NOMO-1 (cell line): ENCODE results near the gene NCKIPSD.

Experiments
- DNase-seq, 2 experiments: peaks; one replicate each; lab custom pipeline; 2025; ENCODE audit not compliant: unreplicated experiment in 2 of 2; lab: John Stamatoyannopoulos, UW

NCKIPSD gene

DNA sequence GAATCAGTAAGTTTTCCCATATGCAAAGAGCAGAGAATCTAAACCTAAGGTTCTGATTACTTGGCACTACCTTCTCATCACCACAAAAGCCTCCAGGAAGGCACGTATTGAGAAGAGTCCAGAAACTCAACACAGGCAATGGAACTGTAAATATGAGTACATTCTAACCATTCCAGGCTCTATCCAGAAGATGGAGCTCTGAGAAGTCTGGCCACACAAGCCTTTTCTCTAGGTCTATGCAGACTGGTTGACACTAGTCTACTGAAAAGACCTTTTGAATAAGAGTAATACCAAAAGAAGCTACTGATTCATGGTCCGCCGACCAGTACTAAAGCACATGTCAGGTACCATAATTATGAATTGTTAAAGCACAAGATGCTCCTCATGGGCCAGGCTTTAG lies 12.2 kb upstream of the NCKIPSD start:
- no peak for DNase-seq

DNA sequence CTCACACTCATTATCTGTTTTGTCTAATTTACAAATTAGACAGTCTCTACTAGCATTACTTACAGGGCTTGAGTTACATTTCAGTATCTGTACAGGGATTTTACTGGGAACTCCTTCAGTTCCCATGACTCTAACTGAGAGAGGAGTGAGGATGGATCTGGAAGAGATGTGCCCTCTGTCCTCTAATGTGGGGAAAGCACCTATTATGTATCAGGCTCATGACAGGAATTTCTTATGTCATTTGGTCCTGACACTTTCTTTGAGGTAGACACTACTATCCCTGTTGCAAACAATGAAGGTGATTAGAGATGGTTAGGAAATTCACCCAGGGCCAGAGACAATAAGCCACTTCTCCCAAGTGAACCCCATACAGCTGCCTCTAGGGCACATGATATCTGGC lies 10.9 kb upstream of the NCKIPSD start:
- no peak for DNase-seq

DNA sequence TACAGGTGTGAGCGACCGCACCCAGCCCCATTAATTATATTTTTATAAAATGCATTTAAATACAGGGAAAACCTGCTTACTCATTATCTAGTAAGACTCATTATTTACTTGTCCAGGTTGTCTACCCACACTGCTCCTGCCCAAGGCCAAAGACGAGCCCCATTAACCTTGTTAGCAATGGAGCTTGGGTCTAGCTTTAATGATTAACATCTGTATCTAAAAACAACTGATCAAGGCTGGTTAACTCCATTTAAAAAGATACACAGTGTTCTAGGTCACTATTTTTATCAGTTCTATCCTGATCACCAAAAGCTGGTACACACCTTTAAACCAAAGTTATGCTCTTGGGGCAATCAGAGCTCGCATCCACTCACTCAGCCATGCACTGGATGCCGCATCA lies 10.4 kb upstream of the NCKIPSD start:
- DNase-seq = no peak

DNA sequence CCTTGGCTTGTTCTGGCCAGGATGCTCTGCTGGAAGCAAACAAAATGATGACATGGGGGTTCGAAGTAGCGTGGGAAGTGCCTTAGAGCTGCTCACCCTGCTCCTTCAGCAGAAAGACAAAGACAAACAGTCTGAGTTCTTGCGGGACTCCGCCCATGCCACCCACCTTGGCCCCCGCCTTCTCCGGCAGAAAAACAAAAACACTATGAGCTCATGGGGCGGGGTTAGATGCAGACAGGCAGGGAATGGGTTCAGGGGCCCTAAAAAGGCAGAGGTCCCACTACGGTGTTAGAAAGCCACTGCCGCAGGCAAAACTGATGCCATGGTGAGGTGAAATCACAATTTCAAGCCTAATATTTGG lies 9.7 kb upstream of the NCKIPSD start:
- no peak for DNase-seq

DNA sequence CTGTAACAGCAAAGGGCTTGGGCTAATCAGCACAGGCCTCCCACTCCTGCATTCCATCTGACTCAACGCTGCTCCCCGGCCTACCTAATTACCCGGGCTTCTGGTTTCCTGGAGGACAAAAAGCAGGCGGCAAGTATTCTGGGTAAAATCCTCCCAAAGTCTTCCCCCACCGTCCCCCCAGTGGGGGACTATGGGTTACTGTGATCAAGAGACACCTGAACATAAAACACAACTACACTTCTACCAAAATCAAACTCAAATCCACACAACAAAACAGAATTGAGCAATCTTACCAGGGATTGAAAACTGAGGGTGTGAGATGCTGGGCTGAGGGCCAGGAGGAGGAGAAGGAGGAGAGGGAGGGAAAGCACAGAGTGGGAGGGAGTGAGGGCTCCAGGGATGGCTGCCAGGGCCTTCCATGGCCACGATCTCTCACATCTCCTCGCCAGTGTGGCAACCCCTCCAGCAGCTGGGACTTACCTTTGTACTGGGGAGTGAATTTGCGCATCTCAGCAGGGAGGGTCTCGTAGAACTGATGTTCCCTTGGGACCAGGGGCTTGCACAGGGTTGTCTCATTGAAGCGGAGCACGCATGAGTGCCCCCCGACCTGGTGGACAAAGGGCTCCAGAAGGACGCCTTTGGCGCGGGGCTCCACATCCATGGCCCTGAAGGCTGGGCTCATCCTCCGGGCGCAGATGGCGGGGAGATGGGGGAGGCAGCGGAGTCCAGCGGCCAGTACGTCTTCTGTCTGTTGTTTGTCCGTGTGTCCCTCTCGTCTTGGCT lies 9.1 kb upstream of the NCKIPSD start:
- DNase-seq = no peak

DNA sequence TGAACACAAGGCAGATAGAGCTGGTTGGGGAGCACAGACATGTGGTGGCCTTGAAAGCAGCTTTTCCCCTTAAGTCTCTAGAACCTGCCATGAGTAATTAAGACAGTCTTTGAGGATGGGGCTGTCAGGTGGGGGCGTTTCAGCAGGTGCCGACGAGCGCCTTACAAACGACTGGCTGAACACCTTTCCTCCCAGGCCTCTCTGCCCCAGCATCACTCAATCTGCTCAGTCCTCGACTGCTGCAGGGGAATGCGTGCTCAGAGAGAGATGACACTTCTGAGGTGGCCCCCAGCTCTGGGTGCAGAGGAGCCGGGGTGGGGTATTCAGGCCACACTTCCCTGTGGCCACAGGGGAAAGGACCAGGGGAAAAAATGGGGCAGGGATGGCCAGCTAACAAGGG lies 8.1 kb upstream of the NCKIPSD start:
- DNase-seq = no peak

DNA sequence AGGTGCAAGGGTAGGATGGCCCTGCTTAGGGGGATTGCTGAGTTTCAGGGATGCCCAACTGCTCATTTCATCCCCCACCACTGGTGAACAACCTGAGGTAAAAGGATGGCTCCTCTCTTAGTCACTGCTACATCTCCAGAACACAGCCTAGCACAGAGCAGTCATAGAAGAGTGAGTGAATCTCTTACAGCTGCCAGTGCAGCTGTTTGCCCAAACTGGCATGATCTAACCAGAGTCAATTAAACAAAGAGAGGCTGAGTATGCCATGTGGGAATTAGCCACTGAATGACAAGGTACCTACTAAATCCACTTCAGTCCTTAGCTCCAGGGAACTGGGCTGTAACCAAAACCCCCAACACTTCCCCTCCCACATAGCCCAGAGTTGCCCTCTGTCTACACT lies 6.8 kb upstream of the NCKIPSD start:
- DNase-seq = no peak

DNA sequence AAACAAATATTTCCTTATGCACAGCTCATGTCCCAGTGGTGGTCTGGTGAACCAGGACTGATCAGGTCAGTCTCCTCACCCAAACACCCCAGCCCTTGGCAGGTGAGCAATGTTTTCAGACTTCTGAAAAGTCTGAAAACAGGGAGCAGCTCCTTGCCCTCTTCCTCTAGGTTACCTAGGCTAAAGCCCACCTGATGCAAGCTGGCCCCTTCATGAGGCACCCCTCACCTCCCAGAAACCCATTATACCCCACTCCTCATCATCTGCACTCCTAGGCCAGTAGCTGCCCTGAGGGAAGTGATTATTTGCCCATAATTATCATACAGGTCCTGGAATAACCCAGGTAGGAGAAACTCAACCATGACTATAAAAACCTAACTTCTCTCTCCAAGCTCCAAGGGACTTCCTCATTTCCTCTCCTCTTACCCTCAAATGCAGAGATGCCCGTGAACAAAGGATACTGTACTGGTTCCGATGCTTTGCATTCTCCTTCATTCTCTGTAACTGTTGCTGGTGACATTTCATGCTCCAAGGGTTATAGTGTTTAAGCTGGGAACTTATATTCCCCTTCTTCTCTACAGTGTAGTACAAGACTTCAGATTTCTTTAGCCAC lies 5.2 kb upstream of the NCKIPSD start:
- DNase-seq = no peak

DNA sequence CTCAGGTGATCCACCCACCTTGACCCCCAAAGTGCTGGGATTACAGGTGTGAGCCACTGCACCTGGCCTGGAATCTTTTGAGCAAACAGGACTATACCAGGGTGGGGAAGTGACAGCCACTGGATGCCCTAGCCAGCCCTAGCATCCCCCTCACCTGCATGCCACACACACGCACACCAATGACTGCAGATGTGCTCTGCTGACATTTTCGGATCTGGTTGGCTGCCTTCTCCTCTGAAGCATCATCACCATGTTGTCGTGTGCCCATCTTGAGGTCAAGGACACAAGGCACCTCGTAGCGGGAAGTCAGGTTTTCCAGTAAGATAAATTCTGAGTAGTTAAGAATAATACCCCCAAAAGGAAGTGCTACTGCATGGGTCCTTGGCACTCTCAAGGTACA lies 3.7 kb upstream of the NCKIPSD start:
- no peak for DNase-seq

DNA sequence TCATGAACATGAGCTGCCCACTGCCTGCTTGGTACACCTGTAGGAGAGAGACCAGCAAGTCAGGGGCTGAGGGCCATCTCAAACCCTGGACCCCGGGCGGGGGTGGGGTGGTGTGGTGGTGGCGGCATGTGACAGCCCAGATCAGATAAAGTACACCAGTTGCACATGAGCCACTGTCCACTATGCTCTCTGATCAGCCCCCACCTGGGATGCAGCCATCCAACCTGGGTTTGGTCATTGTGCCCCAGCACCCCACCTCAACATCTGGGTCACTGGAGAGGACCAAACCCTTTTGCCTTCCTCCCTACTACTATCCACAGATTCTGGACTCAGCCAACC lies 3.0 kb upstream of the NCKIPSD start:
- DNase-seq = no peak

DNA sequence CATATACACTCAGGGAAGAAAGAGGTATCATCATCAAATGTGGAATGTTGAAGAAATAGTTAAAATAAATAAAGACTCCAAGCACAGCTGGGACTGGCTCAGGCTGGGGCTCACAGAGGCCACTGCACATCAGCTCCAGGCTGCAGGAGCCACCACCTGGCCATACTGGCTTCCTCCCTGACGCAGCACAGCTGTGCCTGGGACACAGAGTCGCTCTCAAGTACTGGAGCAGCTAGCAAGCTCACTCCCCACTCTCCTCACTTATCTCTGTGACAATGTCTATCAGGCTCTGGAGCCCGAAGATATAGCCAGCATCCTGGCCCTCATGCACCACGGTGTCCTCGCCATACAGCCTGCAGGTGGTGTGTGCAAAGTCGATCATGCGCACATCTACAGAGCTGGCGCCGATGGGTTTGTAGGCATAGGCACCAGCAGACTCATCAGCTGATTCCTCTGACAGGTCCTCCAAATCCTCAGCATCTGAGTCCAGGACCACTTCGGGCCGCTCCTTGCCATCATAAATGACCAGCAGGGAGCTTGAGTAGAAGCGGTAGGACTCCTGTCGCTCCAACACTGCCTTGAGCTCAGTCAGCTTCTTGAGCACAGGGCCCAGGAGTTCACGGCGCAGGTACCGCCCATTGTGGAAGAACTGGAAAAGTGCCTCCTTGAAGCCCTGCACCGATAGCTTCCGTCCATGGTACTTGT lies 2.5 kb upstream of the NCKIPSD start:
- DNase-seq = no peak

DNA sequence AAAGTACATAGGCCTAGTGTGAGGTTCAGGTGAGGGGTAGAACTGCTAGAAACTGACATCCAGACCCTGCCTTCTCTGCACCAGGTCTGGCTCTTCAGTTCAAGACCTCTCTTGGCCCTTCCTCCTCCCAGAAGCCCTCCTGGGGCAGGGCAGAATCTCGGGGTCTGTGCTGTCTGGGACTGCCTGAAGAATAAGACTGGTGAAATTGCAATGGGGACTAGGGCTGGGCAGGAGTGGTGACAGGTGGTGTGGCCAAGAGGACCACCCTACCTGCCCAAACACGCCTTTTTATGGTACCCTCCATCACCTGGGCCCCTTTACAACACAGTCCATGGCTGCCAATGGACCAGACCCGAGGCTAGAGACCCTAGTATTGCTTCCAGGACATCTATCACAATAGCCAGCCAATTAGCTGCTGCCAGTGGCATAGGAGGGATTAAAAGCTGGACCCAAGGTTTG lies 1.5 kb upstream of the NCKIPSD start:
- no peak for DNase-seq

DNA sequence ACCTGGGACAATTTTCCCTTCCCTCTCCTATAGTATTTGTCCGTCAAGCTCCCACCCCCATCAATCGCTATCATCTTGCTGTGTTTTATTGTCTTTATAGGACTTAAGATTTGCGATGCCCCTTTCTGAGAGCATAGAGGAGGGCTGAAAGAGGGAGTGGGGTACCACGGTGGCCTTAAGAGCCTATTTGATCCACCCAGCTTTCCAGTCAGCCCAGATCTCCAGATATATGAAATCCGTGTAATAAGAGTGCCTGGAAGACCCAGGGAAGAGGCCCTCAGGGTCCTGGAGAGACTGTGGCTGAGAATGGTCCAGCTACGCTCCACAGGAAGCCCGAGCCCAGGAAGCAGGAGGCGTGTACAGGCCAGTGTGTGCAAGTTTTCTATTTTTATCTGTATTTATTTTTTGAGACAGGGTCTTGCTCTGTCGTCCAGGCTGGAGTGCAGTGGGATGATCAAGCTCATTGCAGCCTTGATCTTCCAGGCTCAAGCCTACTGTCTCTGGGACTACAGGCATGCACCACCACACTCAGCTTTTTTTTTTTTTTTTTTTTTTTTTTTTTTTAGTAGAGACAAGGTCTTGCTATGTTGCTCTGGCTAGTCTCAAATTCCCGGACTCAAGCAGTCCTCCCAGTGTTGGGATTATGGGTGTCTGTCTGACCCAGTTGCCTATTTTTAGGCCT lies 964 bp upstream of the NCKIPSD start:
- DNase-seq = no peak

DNA sequence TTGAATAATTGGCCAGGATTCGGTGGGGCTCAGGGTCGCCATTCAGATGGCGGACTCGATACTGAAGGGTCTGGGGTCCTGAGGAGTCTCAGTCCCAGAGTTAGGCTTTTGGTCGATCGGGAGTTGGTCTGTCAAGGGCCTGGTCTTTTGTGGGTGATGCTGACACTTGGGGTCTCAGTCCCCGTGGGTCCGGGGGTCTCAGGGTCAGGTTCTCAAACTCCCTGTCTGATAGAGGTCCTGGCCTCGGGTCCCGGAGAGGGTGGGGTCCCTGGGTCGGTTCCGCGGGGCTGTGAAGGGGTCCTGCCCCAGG lies 467 bp downstream of the NCKIPSD start:
- no peak for DNase-seq

DNA sequence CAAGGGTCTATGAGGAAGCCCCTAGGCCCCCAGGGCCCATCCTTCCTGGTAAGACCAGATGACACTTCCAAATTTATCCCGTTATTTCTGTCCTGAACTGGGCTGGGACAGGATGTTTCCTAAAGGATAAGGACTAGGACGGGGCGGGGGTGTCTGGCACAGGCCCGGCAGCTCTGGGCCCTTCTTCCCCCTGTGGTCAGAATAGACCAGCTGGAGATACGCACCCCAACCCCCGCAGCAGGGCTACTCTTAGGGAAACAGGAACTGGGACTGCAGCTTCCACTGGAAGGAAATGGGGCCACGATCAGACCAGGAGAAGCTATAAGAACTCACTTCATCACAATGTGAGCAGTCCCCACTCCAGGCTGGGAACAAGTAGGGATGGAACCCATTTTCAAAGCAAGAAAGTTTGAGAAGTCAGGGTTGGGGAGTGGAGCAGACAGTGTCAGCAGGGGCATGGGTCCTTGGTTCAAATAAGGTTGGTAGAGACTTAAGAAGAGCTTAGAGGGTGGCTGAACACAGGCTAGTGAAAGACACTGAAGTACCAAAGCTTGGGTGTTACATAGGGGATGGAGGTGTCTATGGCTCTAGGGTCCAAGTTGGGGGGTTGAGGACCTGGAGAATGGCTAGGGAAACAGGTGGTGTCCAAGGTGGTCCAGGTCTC lies 1.1 kb downstream of the NCKIPSD start:
- DNase-seq = peak; percentile 38 to 59

DNA sequence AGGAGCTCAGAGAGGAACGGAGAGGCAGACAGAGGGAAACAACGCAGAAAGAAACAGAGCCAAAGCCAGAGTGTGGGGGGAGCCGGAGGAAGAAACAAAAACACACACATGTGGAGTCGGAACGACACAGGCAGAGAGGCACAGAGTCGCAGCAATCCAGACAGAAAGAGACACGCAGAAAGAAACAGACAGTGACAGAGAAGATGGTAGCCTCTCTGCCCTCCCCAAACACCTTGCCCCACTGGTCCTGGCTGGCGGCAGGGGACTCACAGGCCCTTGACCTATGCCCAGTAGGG lies 1.7 kb downstream of the NCKIPSD start:
- no peak for DNase-seq

DNA sequence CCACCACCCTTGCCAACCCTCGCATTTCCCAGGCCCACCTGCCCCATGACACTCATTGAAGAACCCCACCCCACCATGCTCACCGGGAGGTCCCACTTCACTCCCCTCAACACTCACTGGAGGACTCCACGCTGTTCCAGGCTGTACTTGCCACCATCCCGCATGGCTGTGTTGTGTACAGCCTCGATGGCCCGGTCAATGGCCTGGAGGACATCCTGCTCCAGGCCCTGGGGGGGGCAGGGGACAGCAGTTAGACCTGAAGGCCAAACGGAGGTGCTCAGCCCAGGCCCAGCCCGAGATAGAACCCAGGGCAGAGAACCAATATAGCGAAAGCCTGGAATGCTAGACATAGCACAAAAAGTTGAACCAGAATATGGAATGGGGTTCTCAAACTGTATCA lies 2.9 kb downstream of the NCKIPSD start:
- no peak for DNase-seq

DNA sequence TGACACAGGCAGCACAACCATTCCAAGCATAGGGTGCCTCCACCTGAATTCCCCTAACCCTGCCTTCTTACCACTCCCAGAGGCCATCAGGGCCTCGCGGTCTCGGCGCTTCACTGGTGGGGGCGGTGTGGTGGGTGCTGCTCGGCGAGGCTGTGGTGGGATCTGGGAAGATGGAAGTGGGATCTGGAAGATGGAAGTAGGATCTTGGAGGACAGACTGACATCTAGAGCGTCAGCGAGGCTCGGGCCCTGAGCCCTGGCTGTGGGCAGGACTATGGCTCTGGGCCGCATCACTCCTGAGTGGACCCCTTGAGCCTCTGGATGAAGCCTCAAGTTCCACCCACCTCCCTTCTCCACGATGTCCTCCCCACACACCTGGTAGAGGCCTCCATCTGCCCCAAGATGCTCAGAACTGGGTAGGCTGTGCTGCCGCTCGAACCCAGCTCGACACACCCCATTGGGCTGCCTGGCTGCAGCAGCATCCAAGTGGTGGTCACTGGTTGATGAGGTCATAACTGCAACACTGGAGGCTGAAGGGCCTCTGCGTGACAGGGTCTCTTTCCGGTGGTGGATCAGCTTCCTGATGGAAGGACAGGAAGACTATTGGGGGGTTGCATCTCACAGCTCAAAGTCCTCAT lies 3.6 kb downstream of the NCKIPSD start:
- DNase-seq = no peak

DNA sequence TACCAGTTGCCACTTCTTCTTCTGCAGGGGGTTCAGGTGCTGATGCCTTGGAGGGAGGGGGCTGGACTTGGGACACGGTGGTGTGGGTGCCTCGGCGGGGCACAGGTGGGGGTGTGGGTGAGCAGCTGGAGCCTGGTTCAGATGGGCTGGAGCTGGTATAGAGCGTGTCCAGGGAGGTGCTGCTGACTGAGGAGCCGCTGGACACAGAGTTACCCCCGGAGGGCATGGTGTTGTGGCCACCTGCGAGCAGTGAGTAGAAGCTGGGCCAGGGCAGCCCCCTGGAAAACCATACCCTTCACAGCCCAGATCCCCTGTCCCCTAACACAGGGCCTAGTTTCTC lies 4.2 kb downstream of the NCKIPSD start:
- DNase-seq = no peak

DNA sequence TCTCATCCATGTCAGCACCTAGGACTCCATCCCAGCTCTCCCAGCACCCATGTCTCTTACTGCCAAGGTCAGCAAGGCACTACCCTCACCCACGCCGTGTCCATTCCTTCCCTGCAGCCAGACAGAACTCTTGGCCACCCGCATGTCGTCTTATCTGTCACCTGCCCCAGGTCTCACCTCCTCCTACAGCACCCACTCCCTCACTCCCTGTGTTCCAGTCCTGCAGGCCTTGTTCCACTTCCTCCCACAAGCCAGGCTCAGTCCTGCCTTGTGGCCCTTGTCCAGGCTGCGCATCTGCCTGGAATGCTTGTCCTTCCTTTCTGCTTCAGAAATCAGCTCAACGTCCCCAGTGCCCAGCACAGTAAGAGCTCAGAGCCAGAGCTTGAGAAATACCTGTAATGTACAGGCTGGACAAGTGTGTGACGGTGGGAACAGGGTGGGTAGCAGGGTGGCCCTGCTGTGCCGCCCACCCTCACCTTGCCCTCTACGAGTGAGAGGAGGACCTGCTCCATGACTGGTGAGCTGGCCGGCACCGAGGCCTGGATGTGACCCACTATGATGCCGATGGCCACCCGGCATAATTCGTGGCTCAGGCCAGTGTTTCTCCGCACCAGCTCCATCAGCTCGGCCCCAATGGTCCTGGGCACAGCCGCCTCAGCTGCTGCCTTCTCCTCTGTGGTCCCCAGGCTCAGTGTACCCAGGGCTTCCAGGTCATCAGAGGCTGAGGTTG lies 4.7 kb downstream of the NCKIPSD start:
- no peak for DNase-seq
